Chondrocyte (in vitro differentiated cells): ENCODE results near the gene PFAS. TPM values are rescaled to one million over a fixed set of nuclear protein-coding genes. Genes with fewer than 3 reads are reported as not detected.

Experiments used
- DNase-seq: peaks from one replicate; pipeline ENCODE4 v3.0.0; 2021; ENCODE audit warnings: mixed read lengths, low spot score
- H3K27ac Mint-ChIP-seq: one replicate; pipeline ENCODE4 v1.8.0; 2021; ENCODE audit warnings: mild to moderate bottlenecking, moderate library complexity, mixed read lengths; ENCODE audit not compliant: unreplicated experiment
- H3K27me3 Mint-ChIP-seq: 2 replicates; pipeline ENCODE4 v1.8.0; 2021; ENCODE audit warnings: low read depth, mixed read lengths
- H3K36me3 Mint-ChIP-seq: 2 replicates; pipeline ENCODE4 v1.8.0; 2021; ENCODE audit warnings: low read depth, mixed read lengths
- H3K4me1 Mint-ChIP-seq: 2 replicates; pipeline ENCODE4 v1.8.0; 2021; ENCODE audit warnings: low read depth, mild to moderate bottlenecking, mixed read lengths
- H3K4me3 Mint-ChIP-seq: one replicate; pipeline ENCODE4 v1.8.0; 2021; ENCODE audit warnings: mild to moderate bottlenecking, moderate library complexity, mixed read lengths; ENCODE audit not compliant: unreplicated experiment
- H3K9me3 Mint-ChIP-seq: 2 replicates; pipeline ENCODE4 v1.8.0; 2021; ENCODE audit warnings: low read depth, mixed read lengths
- total RNA-seq: library from RNA; stranded (reverse); gene quantifications from 3 replicates; pipeline ENCODE4 v1.2.1, GENCODE V29; 2021
- TF ChIP-seq, protein P1 (sequence below): fragments of 200-600 bp; sonication (generic); IDR thresholded peaks from 2 replicates; pipeline ENCODE4 v1.5.0; 2021; ENCODE audit warnings: antibody characterized with exemption, mild to moderate bottlenecking, moderate library complexity

PFAS gene
- total RNA-seq, 1 donor from 2014 or later, result 32.7 TPM

DNA sequence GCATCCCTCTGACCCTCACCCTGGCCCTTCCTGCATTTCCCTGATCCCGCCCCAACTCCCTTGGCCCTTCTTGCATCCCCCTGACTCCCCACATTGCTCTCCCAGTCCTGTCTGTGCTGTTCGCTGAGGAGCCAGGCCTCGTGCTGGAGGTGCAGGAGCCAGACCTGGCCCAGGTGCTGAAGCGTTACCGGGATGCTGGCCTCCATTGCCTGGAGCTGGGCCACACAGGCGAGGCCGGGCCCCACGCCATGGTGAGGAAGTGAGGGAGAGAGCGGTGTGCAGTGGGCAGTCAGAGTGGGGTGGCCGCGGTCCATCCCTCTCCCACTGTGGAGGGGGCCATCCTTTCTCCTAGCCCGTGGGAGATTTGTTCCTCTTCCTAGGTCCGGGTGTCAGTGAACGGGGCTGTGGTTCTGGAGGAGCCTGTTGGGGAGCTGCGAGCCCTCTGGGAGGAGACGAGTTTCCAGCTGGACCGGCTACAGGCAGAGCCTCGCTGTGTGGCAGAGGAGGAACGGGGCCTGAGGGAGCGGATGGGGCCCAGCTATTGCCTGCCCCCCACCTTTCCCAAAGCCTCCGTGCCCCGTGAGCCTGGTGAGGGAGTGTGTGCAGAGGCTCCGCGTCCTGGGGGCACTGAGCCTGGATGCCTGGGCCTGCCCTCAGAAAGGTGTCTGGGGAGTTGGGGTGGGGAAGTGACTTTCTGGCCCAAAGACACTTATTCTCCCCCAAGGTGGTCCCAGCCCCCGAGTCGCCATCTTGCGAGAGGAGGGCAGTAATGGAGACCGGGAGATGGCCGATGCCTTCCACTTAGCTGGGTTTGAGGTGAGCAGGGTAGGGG is 17.8 kb downstream of the PFAS start:
- no peak overlapping the region for H3K27ac Mint-ChIP-seq
- H3K36me3 Mint-ChIP-seq, result peaks cover 29% of the 10 kb centered on the region
- no peaks in the 10 kb centered on the region for H3K27me3 Mint-ChIP-seq
- no peaks in the 10 kb centered on the region for H3K4me1 Mint-ChIP-seq
- H3K9me3 Mint-ChIP-seq, result no peaks in the 10 kb centered on the region
- TF ChIP-seq, protein P1, sequence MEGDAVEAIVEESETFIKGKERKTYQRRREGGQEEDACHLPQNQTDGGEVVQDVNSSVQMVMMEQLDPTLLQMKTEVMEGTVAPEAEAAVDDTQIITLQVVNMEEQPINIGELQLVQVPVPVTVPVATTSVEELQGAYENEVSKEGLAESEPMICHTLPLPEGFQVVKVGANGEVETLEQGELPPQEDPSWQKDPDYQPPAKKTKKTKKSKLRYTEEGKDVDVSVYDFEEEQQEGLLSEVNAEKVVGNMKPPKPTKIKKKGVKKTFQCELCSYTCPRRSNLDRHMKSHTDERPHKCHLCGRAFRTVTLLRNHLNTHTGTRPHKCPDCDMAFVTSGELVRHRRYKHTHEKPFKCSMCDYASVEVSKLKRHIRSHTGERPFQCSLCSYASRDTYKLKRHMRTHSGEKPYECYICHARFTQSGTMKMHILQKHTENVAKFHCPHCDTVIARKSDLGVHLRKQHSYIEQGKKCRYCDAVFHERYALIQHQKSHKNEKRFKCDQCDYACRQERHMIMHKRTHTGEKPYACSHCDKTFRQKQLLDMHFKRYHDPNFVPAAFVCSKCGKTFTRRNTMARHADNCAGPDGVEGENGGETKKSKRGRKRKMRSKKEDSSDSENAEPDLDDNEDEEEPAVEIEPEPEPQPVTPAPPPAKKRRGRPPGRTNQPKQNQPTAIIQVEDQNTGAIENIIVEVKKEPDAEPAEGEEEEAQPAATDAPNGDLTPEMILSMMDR, result no peak
- no peak for DNase-seq
- H3K4me3 Mint-ChIP-seq, result no peak overlapping the region

DNA sequence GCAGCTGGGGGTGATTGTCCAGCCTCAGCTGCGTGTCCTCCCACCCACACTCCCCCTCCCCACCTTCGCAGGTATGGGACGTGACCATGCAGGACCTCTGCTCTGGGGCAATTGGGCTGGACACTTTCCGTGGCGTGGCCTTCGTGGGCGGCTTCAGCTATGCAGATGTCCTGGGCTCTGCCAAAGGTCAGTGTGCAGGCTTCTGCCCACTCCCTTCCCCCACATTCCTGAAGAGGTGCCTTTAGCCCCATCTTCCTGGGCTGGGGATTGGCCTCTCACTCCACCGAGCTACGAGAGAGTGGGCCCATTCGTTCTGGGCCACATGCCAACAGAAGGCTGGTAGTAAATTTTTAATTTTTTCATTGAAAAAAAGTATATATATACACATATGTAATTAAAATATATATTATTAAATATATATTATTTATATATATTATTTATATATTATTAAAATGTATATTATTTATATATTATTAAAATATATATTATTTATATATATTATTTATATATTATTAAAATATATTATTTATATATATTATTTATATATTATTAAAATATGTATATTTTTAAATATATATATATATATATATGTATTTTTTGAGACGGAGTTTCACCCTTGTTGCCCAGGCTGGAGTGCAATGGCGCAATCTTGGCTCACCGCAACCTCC is 18.5 kb downstream of the PFAS start:
- Mint-ChIP-seq H3K27ac (no peak overlapping the region), H3K36me3 (peaks cover 27% of the 10 kb centered on the region), H3K4me1 (no peaks in the 10 kb centered on the region), H3K9me3 (no peaks in the 10 kb centered on the region), H3K27me3 (no peaks in the 10 kb centered on the region), H3K4me3 (no peak overlapping the region)
- DNase-seq, result no peak
- TF ChIP-seq, protein P1, result no peak

DNA sequence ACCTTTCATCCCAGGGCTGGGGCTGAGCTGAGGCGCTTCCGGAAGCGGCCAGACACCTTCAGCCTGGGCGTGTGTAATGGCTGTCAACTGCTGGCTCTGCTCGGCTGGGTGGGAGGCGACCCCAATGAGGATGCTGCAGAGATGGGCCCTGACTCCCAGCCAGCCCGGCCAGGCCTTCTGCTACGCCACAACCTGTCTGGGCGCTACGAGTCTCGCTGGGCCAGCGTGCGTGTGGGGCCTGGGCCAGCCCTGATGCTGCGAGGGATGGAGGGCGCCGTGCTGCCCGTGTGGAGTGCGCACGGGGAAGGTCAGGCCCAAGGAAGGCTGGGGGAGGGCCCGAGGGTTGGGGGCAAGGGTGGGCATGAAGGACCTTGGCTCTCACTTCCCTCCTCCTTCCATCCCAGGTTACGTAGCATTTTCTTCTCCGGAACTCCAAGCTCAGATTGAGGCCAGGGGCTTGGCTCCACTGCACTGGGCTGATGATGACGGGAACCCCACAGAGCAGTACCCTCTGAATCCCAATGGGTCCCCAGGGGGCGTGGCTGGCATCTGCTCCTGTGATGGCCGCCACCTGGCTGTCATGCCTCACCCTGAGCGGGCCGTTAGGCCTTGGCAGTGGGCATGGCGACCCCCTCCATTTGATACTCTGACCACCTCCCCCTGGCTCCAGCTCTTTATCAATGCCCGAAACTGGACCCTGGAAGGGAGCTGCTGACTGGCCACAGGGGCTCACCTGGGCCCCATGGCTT is 19.6 kb downstream of the PFAS start:
- H3K27ac Mint-ChIP-seq, result no peak overlapping the region
- TF ChIP-seq, protein P1, result no peak
- H3K4me3 Mint-ChIP-seq, result no peak overlapping the region
- H3K36me3 Mint-ChIP-seq, result peaks cover 20% of the 10 kb centered on the region
- H3K9me3 Mint-ChIP-seq, result no peaks in the 10 kb centered on the region
- H3K27me3 Mint-ChIP-seq, result no peaks in the 10 kb centered on the region
- no peak for DNase-seq
- no peaks in the 10 kb centered on the region for H3K4me1 Mint-ChIP-seq

DNA sequence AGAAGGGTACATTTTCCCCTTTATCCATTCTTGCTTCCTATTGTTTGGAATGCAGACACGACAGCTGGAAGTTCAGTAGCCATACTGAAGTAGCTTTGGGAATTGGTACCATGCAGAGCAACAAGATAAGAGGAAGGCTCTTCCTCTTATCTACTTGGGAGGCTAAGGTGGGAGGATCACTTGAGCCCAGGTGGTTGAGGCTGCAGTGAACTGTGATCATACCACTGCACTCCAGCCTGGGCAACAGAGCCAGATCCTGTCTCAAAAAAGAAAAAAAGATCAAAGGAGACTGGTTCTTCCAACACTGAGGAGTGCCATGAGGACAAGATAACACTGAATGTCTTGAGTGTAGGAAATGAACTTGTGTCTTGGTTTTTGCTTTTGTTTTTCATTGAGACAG is 23.3 kb downstream of the PFAS start:
- Mint-ChIP-seq H3K27me3 (no peaks in the 10 kb centered on the region), H3K9me3 (no peaks in the 10 kb centered on the region), H3K4me3 (no peak overlapping the region), H3K4me1 (no peaks in the 10 kb centered on the region), H3K27ac (no peak overlapping the region), H3K36me3 (peaks cover 10% of the 10 kb centered on the region)
- TF ChIP-seq, protein P1, result no peak
- DNase-seq, result no peak

DNA sequence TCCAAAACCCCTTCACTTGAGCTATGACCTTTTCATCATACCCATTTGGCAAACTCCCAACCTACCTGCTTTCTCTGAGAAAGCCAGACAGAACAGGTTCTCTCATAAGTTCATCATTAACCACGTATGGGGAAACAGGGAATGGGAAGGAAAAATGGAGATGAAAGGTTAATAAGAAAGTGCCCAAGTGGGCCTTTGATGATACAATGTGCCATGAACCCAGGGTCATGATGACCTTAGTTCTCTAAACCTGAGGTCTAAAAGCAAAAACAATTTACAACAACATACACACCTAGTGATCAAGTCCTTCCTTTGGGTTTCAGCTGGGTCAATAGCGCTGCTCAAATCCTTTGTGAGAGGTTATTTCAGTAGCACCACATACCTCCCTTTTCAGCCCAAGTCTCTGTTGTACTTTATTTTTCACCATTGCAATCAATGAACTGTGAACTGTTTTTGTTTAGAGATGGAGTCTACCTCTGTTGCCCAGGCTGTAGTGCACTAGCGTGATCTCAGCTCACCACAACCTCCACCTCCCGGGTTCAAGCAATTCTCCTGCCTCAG is 24.9 kb downstream of the PFAS start:
- Mint-ChIP-seq H3K36me3 (peaks cover 10% of the 10 kb centered on the region), H3K4me1 (no peaks in the 10 kb centered on the region), H3K27me3 (no peaks in the 10 kb centered on the region), H3K27ac (no peak overlapping the region), H3K4me3 (no peak overlapping the region), H3K9me3 (no peaks in the 10 kb centered on the region)
- no peak for DNase-seq
- TF ChIP-seq, protein P1, result no peak
